Mesenchymal stem cell (in vitro differentiated cells and primary cell): ENCODE data around the gene ASB1.

Experiments
- DNase-seq: peaks from one replicate; pipeline ENCODE4 v3.0.0-alpha.2; 2013
- H2AFZ ChIP-seq: one replicate; pipeline ENCODE4 v1.6.1; 2013; ENCODE audit warnings: low read depth, mild to moderate bottlenecking, control low read depth, inconsistent platforms, low read length, moderate library complexity
- H2AK5ac ChIP-seq: 2 replicates; pipeline ENCODE4 v1.6.1; 2013; ENCODE audit warnings: low read length, moderate library complexity, mild to moderate bottlenecking, inconsistent platforms; ENCODE audit not compliant: severe bottlenecking
- H2BK120ac ChIP-seq: one replicate; pipeline ENCODE4 v1.6.1; 2013; ENCODE audit warnings: low read depth, mild to moderate bottlenecking, inconsistent platforms, low read length, moderate library complexity
- H2BK12ac ChIP-seq, 2 experiments: one replicate each; pipeline ENCODE4 v1.6.1; 2013; ENCODE audit warnings: inconsistent platforms in 2 of 2, low read length in 2 of 2, mild to moderate bottlenecking in 2 of 2, moderate library complexity in 2 of 2, control low read depth in 1 of 2
- H2BK15ac ChIP-seq: one replicate; pipeline ENCODE4 v1.6.1; 2013; ENCODE audit warnings: mild to moderate bottlenecking, low read depth, inconsistent platforms; ENCODE audit not compliant: poor library complexity, severe bottlenecking
- H2BK5ac ChIP-seq: 2 replicates; pipeline ENCODE4 v1.6.1; 2013; ENCODE audit warnings: low read depth, mild to moderate bottlenecking, low read length, control low read depth, inconsistent platforms; ENCODE audit not compliant: poor library complexity, severe bottlenecking
- H3K14ac ChIP-seq, 2 experiments: one replicate each; pipeline ENCODE4 v1.6.1; 2013; ENCODE audit warnings: inconsistent platforms in 2 of 2, low read length in 2 of 2, control low read depth in 1 of 2, mild to moderate bottlenecking in 1 of 2, moderate library complexity in 1 of 2
- H3K18ac ChIP-seq, 2 experiments: one replicate each; pipeline ENCODE4 v1.6.1; 2013; ENCODE audit warnings: inconsistent platforms in 2 of 2, low read length in 2 of 2, control low read depth in 1 of 2, low read depth in 1 of 2, mild to moderate bottlenecking in 1 of 2
- H3K23ac ChIP-seq, 2 experiments: one replicate each; pipeline ENCODE4 v1.6.1; 2013; ENCODE audit warnings: inconsistent platforms in 2 of 2, low read length in 2 of 2, mild to moderate bottlenecking in 2 of 2, moderate library complexity in 2 of 2, control low read depth in 1 of 2
- H3K27ac ChIP-seq: 2 replicates; pipeline ENCODE4 v1.5.1; 2013; ENCODE audit warnings: mild to moderate bottlenecking, moderate library complexity, low read length, control low read depth, inconsistent platforms; ENCODE audit not compliant: poor library complexity, severe bottlenecking
- H3K27me3 ChIP-seq, 2 experiments: 2 replicates each; pipeline versions ENCODE4 v1.6.1 to v1.7.0; 2013; ENCODE audit warnings: low read length in 2 of 2, mild to moderate bottlenecking in 2 of 2, moderate library complexity in 2 of 2, control low read depth in 1 of 2, inconsistent platforms in 1 of 2; ENCODE audit not compliant: control insufficient read depth in 1 of 2, insufficient read depth in 1 of 2
- H3K36me3 ChIP-seq, 2 experiments: 2 replicates each; pipeline versions ENCODE4 v1.6.1 to v1.7.0; 2013; ENCODE audit warnings: low read length in 2 of 2, control low read depth in 1 of 2, inconsistent platforms in 1 of 2, low read depth in 1 of 2, mild to moderate bottlenecking in 1 of 2; ENCODE audit not compliant: insufficient read depth in 2 of 2, control insufficient read depth in 1 of 2
- H3K4ac ChIP-seq, 2 experiments: one replicate each; pipeline ENCODE4 v1.6.1; 2013; ENCODE audit warnings: inconsistent platforms in 2 of 2, low read length in 2 of 2, mild to moderate bottlenecking in 2 of 2, moderate library complexity in 2 of 2, control low read depth in 1 of 2, low read depth in 1 of 2
- H3K4me1 ChIP-seq: 2 replicates; pipeline ENCODE4 v1.6.1; 2013; ENCODE audit warnings: low read depth, low read length, control low read depth; ENCODE audit not compliant: control insufficient read depth, insufficient read depth
- H3K4me2 ChIP-seq: 2 replicates; pipeline ENCODE4 v1.6.1; 2013; ENCODE audit warnings: low read length, mild to moderate bottlenecking, inconsistent platforms; ENCODE audit not compliant: poor library complexity, severe bottlenecking
- H3K4me3 ChIP-seq, 2 experiments: 2 replicates each; pipeline versions ENCODE4 v1.5.1 to v1.7.0; 2013; ENCODE audit warnings: low read length in 2 of 2, mild to moderate bottlenecking in 2 of 2, control low read depth in 1 of 2, low read depth in 1 of 2; ENCODE audit not compliant: insufficient read depth in 1 of 2
- H3K79me1 ChIP-seq: replicated peaks from 2 replicates; pipeline ENCODE4 v1.6.1; 2013; ENCODE audit warnings: mild to moderate bottlenecking, control low read depth, low read length, inconsistent platforms; ENCODE audit not compliant: poor library complexity, severe bottlenecking
- H3K9ac ChIP-seq: 2 replicates; pipeline ENCODE4 v1.7.0; 2013; ENCODE audit warnings: mild to moderate bottlenecking, low read length, moderate library complexity
- H3K9me3 ChIP-seq: 2 replicates; pipeline ENCODE4 v1.7.0; 2013; ENCODE audit warnings: mild to moderate bottlenecking, low read length; ENCODE audit not compliant: control insufficient read depth
- H4K8ac ChIP-seq: one replicate; pipeline ENCODE4 v1.6.1; 2013; ENCODE audit warnings: inconsistent platforms, mild to moderate bottlenecking, low read length, moderate library complexity
- H4K91ac ChIP-seq: one replicate; pipeline ENCODE4 v1.6.1; 2013; ENCODE audit warnings: mild to moderate bottlenecking, low read length, inconsistent platforms
- WGBS: methylation state at CpG from one replicate; pipeline ENCODE4 v1.1.7; 2013; ENCODE audit warnings: mixed read lengths; 5-methylcytosine and 5-hydroxymethylcytosine counted together

Gene ASB1

DNA sequence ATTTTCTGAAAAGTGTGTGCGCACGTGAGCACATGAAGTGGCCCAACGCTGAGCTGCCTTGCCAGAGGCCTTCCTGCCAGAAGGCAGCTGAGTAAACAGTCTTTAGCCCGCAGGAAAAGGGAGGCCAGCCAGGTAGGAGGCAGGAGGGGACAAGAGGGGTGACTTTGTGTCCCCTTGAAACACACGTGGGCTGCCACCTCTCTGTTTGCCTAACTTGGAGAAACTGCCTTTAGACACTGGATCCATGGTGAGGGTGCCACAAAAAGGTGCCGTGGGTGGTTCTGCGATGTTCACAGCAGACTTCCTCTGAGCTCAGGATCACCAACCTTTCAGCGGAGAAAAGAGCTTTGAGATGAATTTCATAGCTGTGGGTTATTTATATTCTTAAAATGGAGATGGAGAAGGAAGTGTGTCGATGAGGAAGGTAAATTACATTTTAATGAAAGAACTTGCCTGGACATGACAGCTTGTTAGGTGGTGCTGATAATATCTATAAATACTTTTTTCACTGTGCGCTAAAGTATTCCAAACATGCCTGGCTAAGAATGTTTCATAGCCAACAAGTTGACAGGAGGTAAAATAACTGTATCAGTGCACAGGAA is 36.6 kb upstream of the ASB1 start:
- no peak overlapping the region for H3K4me2 ChIP-seq
- peak overlapping the region; percentile 78 for H3K27ac ChIP-seq
- H4K8ac ChIP-seq, result peak overlapping the region; percentile 83
- H3K9me3 ChIP-seq, result no peaks in the 10 kb centered on the region
- no peak overlapping the region for H2BK15ac ChIP-seq
- no peak overlapping the region for H4K91ac ChIP-seq
- H3K9ac ChIP-seq, result no peak overlapping the region
- peaks cover 9% of the 10 kb centered on the region for H3K4me1 ChIP-seq
- peaks cover 3 to 6% of the 10 kb centered on the region in 2 experiments for H3K36me3 ChIP-seq
- peak overlapping the region; percentile 54 for H2AK5ac ChIP-seq
- H3K4ac ChIP-seq, result no peak overlapping the region
- no peak overlapping the region for H2AFZ ChIP-seq
- H2BK12ac ChIP-seq, result no peak overlapping the region
- WGBS, result 87% methylated on average over 10 of the region's 10 CpGs
- peak overlapping the region; percentile 84 for H2BK5ac ChIP-seq
- H2BK120ac ChIP-seq, result no peak overlapping the region
- no peak for DNase-seq
- no peak overlapping the region for H3K23ac ChIP-seq
- H3K18ac ChIP-seq, result peak overlapping the region in 1 of 2 experiments; percentile 28
- no peaks in the 10 kb centered on the region for H3K79me1 ChIP-seq
- H3K14ac ChIP-seq, result peak overlapping the region in 1 of 2 experiments; percentile 89
- H3K27me3 ChIP-seq, result no peaks in the 10 kb centered on the region
- no peak overlapping the region for H3K4me3 ChIP-seq

DNA sequence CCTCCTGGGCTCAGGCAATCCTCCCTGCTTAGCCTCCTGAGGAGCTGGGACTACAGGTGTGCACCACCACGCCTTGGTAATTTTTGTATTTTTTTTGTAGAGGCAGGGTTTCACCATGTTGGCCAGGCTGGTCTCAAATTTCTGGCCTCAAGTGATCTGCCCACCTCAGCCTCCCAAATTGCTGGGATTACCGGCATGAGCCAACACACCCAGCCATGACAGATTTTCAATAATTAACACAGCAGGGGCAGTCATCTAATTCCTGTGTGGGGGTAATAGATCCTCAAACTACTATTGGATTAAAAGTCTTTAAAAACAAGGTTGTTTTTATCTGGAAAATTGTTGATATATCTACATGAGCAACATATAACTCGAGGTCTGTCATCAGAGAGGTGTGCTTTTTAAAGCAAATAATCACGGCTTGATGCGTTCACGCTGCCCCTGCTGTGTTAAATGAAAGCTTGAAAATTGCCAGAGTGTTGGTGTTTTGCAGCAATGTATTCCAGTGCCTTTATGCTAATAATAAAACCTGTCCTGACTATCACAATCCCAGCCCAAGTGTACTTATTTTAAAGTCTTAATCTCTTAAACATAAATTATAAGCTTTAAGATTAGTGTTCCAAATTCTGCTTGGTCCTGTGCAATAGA is 35.6 kb upstream of the ASB1 start:
- 97% methylated on average over 4 of the region's 6 CpGs for WGBS
- no peaks in the 10 kb centered on the region for H3K9me3 ChIP-seq
- no peak overlapping the region for H2BK5ac ChIP-seq
- H3K27ac ChIP-seq, result no peak overlapping the region
- no peak overlapping the region for H2BK15ac ChIP-seq
- no peak overlapping the region for H2AK5ac ChIP-seq
- no peak overlapping the region for H3K4me3 ChIP-seq
- no peaks in the 10 kb centered on the region for H3K27me3 ChIP-seq
- no peak overlapping the region for H3K4ac ChIP-seq
- H3K23ac ChIP-seq, result no peak overlapping the region
- peaks cover 2 to 3% of the 10 kb centered on the region in 2 experiments for H3K36me3 ChIP-seq
- H2BK12ac ChIP-seq, result no peak overlapping the region
- peaks cover 9% of the 10 kb centered on the region for H3K4me1 ChIP-seq
- no peak overlapping the region for H4K8ac ChIP-seq
- H3K18ac ChIP-seq, result no peak overlapping the region
- no peaks in the 10 kb centered on the region for H3K79me1 ChIP-seq
- H2AFZ ChIP-seq, result no peak overlapping the region
- H3K14ac ChIP-seq, result no peak overlapping the region
- no peak overlapping the region for H2BK120ac ChIP-seq
- no peak overlapping the region for H3K4me2 ChIP-seq
- DNase-seq, result no peak
- no peak overlapping the region for H4K91ac ChIP-seq
- H3K9ac ChIP-seq, result no peak overlapping the region

DNA sequence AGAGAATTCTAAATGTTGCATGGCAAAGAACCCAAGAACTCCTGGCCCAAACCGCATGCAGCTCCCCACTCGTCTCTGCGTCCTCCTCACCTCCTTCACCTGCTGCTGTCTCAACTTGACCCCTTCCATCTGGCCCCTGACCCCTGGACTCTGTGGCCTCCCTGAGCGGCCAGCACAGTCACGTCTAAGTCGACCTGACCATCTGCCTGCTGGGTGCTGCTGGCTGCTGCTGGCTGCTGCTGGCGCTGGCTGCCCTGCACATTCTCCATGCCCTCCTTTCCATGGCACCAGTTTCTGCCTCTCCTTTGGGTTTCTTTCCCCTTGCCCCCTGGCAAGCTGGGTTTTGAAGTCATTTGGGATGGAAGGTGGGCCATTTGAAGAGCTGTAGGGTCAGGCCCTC is 30.1 kb upstream of the ASB1 start:
- Histone ChIP-seq H3K36me3 (peaks cover 9 to 24% of the 10 kb centered on the region in 2 experiments), H3K4me2 (no peak overlapping the region), H2BK12ac (no peak overlapping the region), H4K8ac (no peak overlapping the region), H3K18ac (no peak overlapping the region), H3K4ac (no peak overlapping the region), H3K27ac (no peak overlapping the region), H3K27me3 (no peaks in the 10 kb centered on the region), H4K91ac (peak overlapping the region; percentile 85), H2BK15ac (no peak overlapping the region), H3K4me1 (no peaks in the 10 kb centered on the region), H3K4me3 (no peak overlapping the region), H2BK120ac (no peak overlapping the region), H2AK5ac (no peak overlapping the region), H2AFZ (no peak overlapping the region), H3K79me1 (no peaks in the 10 kb centered on the region), H3K9me3 (no peaks in the 10 kb centered on the region), H3K9ac (no peak overlapping the region), H3K14ac (no peak overlapping the region), H2BK5ac (no peak overlapping the region), H3K23ac (no peak overlapping the region)
- WGBS, result 85% methylated on average over 6 of the region's 7 CpGs
- no peak for DNase-seq

DNA sequence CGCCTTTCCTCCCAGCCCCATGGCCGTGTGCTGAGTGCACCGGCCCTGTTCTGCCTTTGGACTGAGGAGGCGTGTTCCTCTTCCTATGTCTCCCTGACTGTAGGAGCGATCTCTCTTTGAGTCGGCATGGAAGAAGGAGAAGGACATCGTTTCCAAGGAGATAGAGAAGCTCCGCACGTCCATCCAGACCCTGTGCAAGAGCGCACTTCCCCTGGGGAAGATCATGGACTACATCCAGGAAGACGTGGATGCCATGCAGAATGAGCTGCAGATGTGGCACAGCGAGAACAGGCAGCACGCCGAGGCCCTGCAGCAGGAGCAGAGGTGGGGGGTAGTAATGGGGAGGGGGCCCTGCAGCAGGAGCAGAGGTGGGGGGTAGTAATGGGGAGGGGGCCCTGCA is 29.4 kb upstream of the ASB1 start:
- Histone ChIP-seq H3K4me3 (no peak overlapping the region), H2AK5ac (no peak overlapping the region), H3K79me1 (no peaks in the 10 kb centered on the region), H3K4me2 (no peak overlapping the region), H3K23ac (no peak overlapping the region), H3K9me3 (no peaks in the 10 kb centered on the region), H3K4ac (no peak overlapping the region), H3K36me3 (peaks cover 9 to 27% of the 10 kb centered on the region in 2 experiments), H3K14ac (no peak overlapping the region), H2BK12ac (no peak overlapping the region), H4K91ac (peak overlapping the region; percentile 16), H2BK15ac (no peak overlapping the region), H2AFZ (no peak overlapping the region), H2BK5ac (no peak overlapping the region), H3K4me1 (no peaks in the 10 kb centered on the region), H3K9ac (no peak overlapping the region), H2BK120ac (no peak overlapping the region), H4K8ac (no peak overlapping the region), H3K27me3 (no peaks in the 10 kb centered on the region), H3K18ac (no peak overlapping the region), H3K27ac (no peak overlapping the region)
- DNase-seq, result no peak
- 93% methylated on average over 14 of the region's 14 CpGs for WGBS
